ENCODE measurements around the gene SNTG2. TPM values are rescaled to one million over a fixed set of nuclear protein-coding genes. Genes with fewer than 3 reads are reported as not detected.

Gene SNTG2
- total and polyA plus RNA-seq, 2 experiments from 2014 or later: 0.66 to 1.0 TPM

GRCh38 chr2:1266351-1266750 lies 315.7 kb downstream of the SNTG2 start:
- Histone ChIP-seq H3K27ac (no peak overlapping the region), H3K9me3 (ENCODE audit: low read depth) (no peaks in the 10 kb centered on the region), H3K27me3 (no peaks in the 10 kb centered on the region), H3K4me1 (ENCODE audit: low read depth) (no peaks in the 10 kb centered on the region), H3K36me3 (no peaks in the 10 kb centered on the region), H3K4me3 (no peak overlapping the region)
- TF ChIP-seq CTCF (IDR thresholded peaks at IDR 0.05; ENCODE audit: low read depth, low read length): no peak
- no peak for DNase-seq (ENCODE audit: low read depth in 1 of 2, low spot score in 1 of 2)

- TF ChIP-seq CTCF (IDR thresholded peaks at IDR 0.05; ENCODE audit: low read depth, low read length): no peak
- Histone ChIP-seq H3K27ac (no peak overlapping the region), H3K4me1 (ENCODE audit: low read depth) (no peaks in the 10 kb centered on the region), H3K36me3 (no peaks in the 10 kb centered on the region), H3K27me3 (no peaks in the 10 kb centered on the region), H3K9me3 (ENCODE audit: low read depth) (no peaks in the 10 kb centered on the region), H3K4me3 (no peak overlapping the region)
- DNase-seq (ENCODE audit: low read depth in 1 of 2, low spot score in 1 of 2): no peak
These were observed 317.4 kb downstream of the SNTG2 start for GRCh38 chr2:1268034-1268433.

GRCh38 chr2:1269812-1270211 lies 319.2 kb downstream of the SNTG2 start:
- no peak overlapping the region for H3K27ac ChIP-seq
- no peak overlapping the region for H3K4me3 ChIP-seq
- H3K36me3 ChIP-seq: no peaks in the 10 kb centered on the region
- no peaks in the 10 kb centered on the region for H3K9me3 ChIP-seq (ENCODE audit: low read depth)
- no peaks in the 10 kb centered on the region for H3K27me3 ChIP-seq
- no peaks in the 10 kb centered on the region for H3K4me1 ChIP-seq (ENCODE audit: low read depth)
- DNase-seq (ENCODE audit: low read depth in 1 of 2, low spot score in 1 of 2): no peak
- TF ChIP-seq CTCF (IDR thresholded peaks at IDR 0.05; ENCODE audit: low read depth, low read length): no peak

- Histone ChIP-seq H3K4me1 (ENCODE audit: low read depth) (no peaks in the 10 kb centered on the region), H3K27ac (no peak overlapping the region), H3K36me3 (no peaks in the 10 kb centered on the region), H3K9me3 (ENCODE audit: low read depth) (no peaks in the 10 kb centered on the region), H3K4me3 (no peak overlapping the region), H3K27me3 (no peaks in the 10 kb centered on the region)
- no peak for DNase-seq (ENCODE audit: low read depth in 1 of 2, low spot score in 1 of 2)
- no peak for TF ChIP-seq CTCF (IDR thresholded peaks at IDR 0.05; ENCODE audit: low read depth, low read length)
These were observed 322.2 kb downstream of the SNTG2 start for GRCh38 chr2:1272835-1273234.

- TF ChIP-seq CTCF (IDR thresholded peaks at IDR 0.05; ENCODE audit: low read depth, low read length): no peak
- Histone ChIP-seq H3K4me3 (no peak overlapping the region), H3K36me3 (no peaks in the 10 kb centered on the region), H3K4me1 (ENCODE audit: low read depth) (no peaks in the 10 kb centered on the region), H3K9me3 (ENCODE audit: low read depth) (no peaks in the 10 kb centered on the region), H3K27ac (no peak overlapping the region), H3K27me3 (no peaks in the 10 kb centered on the region)
- DNase-seq (ENCODE audit: low read depth in 1 of 2, low spot score in 1 of 2): no peak
These were observed 327.0 kb downstream of the SNTG2 start for GRCh38 chr2:1277634-1278033.

- Histone ChIP-seq H3K4me3 (no peak overlapping the region), H3K27ac (no peak overlapping the region), H3K27me3 (no peaks in the 10 kb centered on the region), H3K9me3 (ENCODE audit: low read depth) (no peaks in the 10 kb centered on the region), H3K36me3 (no peaks in the 10 kb centered on the region), H3K4me1 (ENCODE audit: low read depth) (no peaks in the 10 kb centered on the region)
- no peak for TF ChIP-seq CTCF (IDR thresholded peaks at IDR 0.05; ENCODE audit: low read depth, low read length)
- no peak for DNase-seq (ENCODE audit: low read depth in 1 of 2, low spot score in 1 of 2)
These were observed 327.5 kb downstream of the SNTG2 start for GRCh38 chr2:1278125-1278524.

Data from cardiac muscle cell (in vitro differentiated cells and primary cell).